Left lung (tissue), 10 donors: ENCODE results near the gene TANGO2. TPM values are rescaled to one million over a fixed set of nuclear protein-coding genes. Genes with fewer than 3 reads are reported as not detected.

ENCODE experiments used
- ATAC-seq: fragments of 200-7000 bp; cut with Tn5 transposase; one replicate; pipeline ENCODE4 v1.9.1; 2020; ENCODE audit warnings: moderate library complexity
- DNase-seq, 4 donors: peaks; one replicate each; pipeline ENCODE4 v3.0.0-alpha.2; 2013 to 2020
- H3K27ac ChIP-seq, 2 donors: fragments of 200-600 bp; sonication (generic) in 1 of 2; one replicate each; pipeline versions ENCODE4 v1.5.0 to v1.8.0; 2020 to 2021
- H3K27me3 ChIP-seq, 2 donors: fragments of 200-600 bp; sonication (generic) in 1 of 2; one replicate each; pipeline versions ENCODE4 v1.5.0 to v1.8.0; 2020 to 2021
- H3K36me3 ChIP-seq, 2 donors: fragments of 200-600 bp; sonication (generic) in 1 of 2; one replicate each; pipeline versions ENCODE4 v1.5.0 to v1.8.0; 2020 to 2021
- H3K4me1 ChIP-seq, 2 donors: fragments of 200-600 bp; one replicate each; pipeline ENCODE4 v1.8.0; 2021
- H3K4me3 ChIP-seq, 2 donors: fragments of 200-600 bp; sonication (generic) in 1 of 2; one replicate each; pipeline versions ENCODE4 v1.5.0 to v1.8.0; 2020 to 2021; ENCODE audit warnings: mild to moderate bottlenecking in 1 of 2
- H3K9me3 ChIP-seq, 2 donors: fragments of 200-600 bp; sonication (generic) in 1 of 2; one replicate each; pipeline versions ENCODE4 v1.5.0 to v1.8.0; 2020 to 2021
- intact Hi-C, 2 donors: fragments of 100-400 bp; cut with DNase I; formaldehyde crosslinking; loops; one replicate each; pipeline versions ENCODE4 v1.11.2 to v1.14.2; 2022
- polyA plus RNA-seq, 6 donors: library from polyadenylated mRNA; unstranded; fragments of 120-200 nt; gene quantifications; one replicate each; pipeline ENCODE4 v1.2.1, GENCODE V29; 2013; ENCODE audit not compliant: insufficient read length in 6 of 6
- total RNA-seq, 2 donors: library from RNA; stranded (reverse); fragmentation: NEBNext Ultra II Directional; extraction: Animal tissue kit (Norgen Biotek cat#: 25700); gene quantifications; one replicate each; pipeline ENCODE4 v1.2.1, GENCODE V29; 2021
- TF ChIP-seq, protein P1 (sequence below), 2 donors: fragments of 200-600 bp; sonication (generic) in 1 of 2; IDR thresholded peaks; one replicate each; pipeline versions ENCODE4 v1.5.0 to v1.8.0; 2021; ENCODE audit warnings: antibody characterized with exemption in 2 of 2
- donor health status: DM: no; HTN: yes; CAD: no.
- donor health status: DM: no; HTN: no; CAD: no.

TANGO2 gene
- total and polyA plus RNA-seq, 8 donors: 10.9 to 47.2 (median 13.6) TPM

- H3K4me3 ChIP-seq: no peak overlapping the region
- H3K36me3 ChIP-seq: peaks cover 0 to 25% of the 10 kb centered on the region in 2 donors
- peaks cover 0 to 20% of the 10 kb centered on the region in 2 donors for H3K4me1 ChIP-seq
- intact Hi-C loops: no loop called here
- DNase-seq (no peak), ATAC-seq (no peak)
- no peaks in the 10 kb centered on the region for H3K27me3 ChIP-seq
- no peaks in the 10 kb centered on the region for H3K9me3 ChIP-seq
- no peak overlapping the region for H3K27ac ChIP-seq
- TF ChIP-seq, protein P1, sequence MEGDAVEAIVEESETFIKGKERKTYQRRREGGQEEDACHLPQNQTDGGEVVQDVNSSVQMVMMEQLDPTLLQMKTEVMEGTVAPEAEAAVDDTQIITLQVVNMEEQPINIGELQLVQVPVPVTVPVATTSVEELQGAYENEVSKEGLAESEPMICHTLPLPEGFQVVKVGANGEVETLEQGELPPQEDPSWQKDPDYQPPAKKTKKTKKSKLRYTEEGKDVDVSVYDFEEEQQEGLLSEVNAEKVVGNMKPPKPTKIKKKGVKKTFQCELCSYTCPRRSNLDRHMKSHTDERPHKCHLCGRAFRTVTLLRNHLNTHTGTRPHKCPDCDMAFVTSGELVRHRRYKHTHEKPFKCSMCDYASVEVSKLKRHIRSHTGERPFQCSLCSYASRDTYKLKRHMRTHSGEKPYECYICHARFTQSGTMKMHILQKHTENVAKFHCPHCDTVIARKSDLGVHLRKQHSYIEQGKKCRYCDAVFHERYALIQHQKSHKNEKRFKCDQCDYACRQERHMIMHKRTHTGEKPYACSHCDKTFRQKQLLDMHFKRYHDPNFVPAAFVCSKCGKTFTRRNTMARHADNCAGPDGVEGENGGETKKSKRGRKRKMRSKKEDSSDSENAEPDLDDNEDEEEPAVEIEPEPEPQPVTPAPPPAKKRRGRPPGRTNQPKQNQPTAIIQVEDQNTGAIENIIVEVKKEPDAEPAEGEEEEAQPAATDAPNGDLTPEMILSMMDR (IDR thresholded peaks at IDR 0.05): no peak
Measured at GRCh38 chr22:19972652-19973550, 48.0 kb upstream of the TANGO2 start.

- H3K4me3 ChIP-seq: no peak overlapping the region
- H3K27ac ChIP-seq: no peak overlapping the region
- H3K36me3 ChIP-seq: peaks cover 0 to 16% of the 10 kb centered on the region in 2 donors
- ATAC-seq (no peak), DNase-seq (no peak)
- no peaks in the 10 kb centered on the region for H3K27me3 ChIP-seq
- H3K4me1 ChIP-seq: peaks cover 0 to 20% of the 10 kb centered on the region in 2 donors
- H3K9me3 ChIP-seq: no peaks in the 10 kb centered on the region
- intact Hi-C loops: no loop called here
- TF ChIP-seq, protein P1 (IDR thresholded peaks at IDR 0.05): no peak
Measured at GRCh38 chr22:19973551-19974267, 47.2 kb upstream of the TANGO2 start.

GRCh38 chr22:19974268-19974861, 46.5 kb upstream of the TANGO2 start:
- no peak overlapping the region for H3K27ac ChIP-seq
- H3K4me1 ChIP-seq: peaks cover 0 to 20% of the 10 kb centered on the region in 2 donors
- H3K4me3 ChIP-seq: no peak overlapping the region
- TF ChIP-seq, protein P1 (IDR thresholded peaks at IDR 0.05): no peak
- H3K27me3 ChIP-seq: no peaks in the 10 kb centered on the region
- H3K36me3 ChIP-seq: peaks cover 0 to 15% of the 10 kb centered on the region in 2 donors
- intact Hi-C loops: no loop called here
- peak in 1 of 4 donors; percentile 67 for DNase-seq
- H3K9me3 ChIP-seq: no peaks in the 10 kb centered on the region
- ATAC-seq: peak; percentile 7

DNA sequence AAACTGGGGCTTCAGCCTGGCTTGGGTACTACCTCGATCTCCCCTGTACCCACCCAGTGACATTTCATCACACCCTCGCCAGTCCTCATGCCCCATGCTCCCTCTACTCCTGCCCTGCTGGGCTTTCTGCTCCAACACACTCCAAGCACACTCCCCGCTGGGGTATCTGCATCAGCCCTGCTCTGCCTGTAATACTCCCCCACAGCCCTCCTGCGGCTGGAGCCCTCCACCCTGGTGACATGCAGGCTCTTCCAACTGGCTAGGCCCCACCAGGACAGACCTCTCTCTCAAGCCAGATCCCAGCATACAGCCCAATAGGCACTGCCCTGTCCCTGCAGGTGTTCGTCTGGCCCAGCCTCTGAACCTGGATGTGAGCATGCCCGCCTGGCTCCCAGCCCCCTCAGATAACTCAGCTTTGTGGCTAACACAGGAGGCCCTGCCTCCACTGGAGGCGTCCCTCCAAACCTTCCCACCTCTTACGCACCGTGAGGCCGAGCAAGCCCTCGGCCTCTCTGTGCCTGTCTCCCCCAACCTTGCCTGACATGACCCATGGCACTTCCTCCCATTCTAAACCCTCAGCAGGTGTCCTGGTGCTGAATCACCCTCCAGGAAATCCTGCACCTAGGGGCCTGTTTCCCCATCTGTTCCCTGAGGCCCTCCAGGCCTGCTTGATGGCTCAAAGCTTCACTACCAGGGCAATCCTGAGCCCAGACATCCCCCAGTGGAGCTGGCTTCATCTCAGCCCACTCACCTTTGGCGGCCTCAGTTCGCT, 45.8 kb upstream of the TANGO2 start:
- ATAC-seq (no peak), DNase-seq (no peak)
- intact Hi-C loops: no loop called here
- H3K36me3 ChIP-seq: peaks cover 0 to 19% of the 10 kb centered on the region in 2 donors
- H3K4me3 ChIP-seq: no peak overlapping the region
- H3K4me1 ChIP-seq: peaks cover 0 to 20% of the 10 kb centered on the region in 2 donors
- H3K9me3 ChIP-seq: no peaks in the 10 kb centered on the region
- H3K27ac ChIP-seq: no peak overlapping the region
- no peaks in the 10 kb centered on the region for H3K27me3 ChIP-seq
- TF ChIP-seq, protein P1 (IDR thresholded peaks at IDR 0.05): no peak
